ENCODE measurements around the gene ST7L.

DNA sequence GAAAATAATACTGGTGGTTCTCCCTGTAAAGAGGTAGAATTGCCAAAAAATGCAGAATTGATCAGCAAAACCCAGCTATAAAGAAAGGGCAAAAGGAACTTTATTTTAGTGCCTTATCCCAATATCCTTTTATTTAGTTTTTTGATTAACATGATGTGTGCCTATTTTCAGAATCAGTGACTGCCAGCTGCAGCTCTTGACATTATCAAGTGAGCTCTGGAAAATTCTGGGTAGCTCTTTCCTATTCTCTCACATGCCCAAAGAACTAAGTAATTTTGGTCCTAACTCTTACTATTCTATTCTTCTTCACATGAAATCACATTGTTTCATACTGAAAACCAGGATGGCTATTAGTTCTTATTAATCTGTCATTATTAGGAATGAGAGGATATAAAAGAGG lies 88.1 kb downstream of the ST7L start:
- TF ChIP-seq, protein P1, sequence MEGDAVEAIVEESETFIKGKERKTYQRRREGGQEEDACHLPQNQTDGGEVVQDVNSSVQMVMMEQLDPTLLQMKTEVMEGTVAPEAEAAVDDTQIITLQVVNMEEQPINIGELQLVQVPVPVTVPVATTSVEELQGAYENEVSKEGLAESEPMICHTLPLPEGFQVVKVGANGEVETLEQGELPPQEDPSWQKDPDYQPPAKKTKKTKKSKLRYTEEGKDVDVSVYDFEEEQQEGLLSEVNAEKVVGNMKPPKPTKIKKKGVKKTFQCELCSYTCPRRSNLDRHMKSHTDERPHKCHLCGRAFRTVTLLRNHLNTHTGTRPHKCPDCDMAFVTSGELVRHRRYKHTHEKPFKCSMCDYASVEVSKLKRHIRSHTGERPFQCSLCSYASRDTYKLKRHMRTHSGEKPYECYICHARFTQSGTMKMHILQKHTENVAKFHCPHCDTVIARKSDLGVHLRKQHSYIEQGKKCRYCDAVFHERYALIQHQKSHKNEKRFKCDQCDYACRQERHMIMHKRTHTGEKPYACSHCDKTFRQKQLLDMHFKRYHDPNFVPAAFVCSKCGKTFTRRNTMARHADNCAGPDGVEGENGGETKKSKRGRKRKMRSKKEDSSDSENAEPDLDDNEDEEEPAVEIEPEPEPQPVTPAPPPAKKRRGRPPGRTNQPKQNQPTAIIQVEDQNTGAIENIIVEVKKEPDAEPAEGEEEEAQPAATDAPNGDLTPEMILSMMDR (IDR thresholded peaks at IDR 0.05; ENCODE audit: extremely low read depth in 1 of 2, insufficient read depth in 1 of 2, low read depth in 1 of 2, low read length in 2 of 2) = no peak
- no peak for TF ChIP-seq EZH2 (IDR thresholded peaks at IDR 0.05; ENCODE audit: borderline replicate concordance, low read depth, low read length, severe bottlenecking)
- TF ChIP-seq POLR2A (IDR thresholded peaks at IDR 0.05; ENCODE audit: low read depth, low read length) = no peak
- TF ChIP-seq, protein P2, sequence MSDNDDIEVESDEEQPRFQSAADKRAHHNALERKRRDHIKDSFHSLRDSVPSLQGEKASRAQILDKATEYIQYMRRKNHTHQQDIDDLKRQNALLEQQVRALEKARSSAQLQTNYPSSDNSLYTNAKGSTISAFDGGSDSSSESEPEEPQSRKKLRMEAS (IDR thresholded peaks at IDR 0.05; ENCODE audit: insufficient read depth, insufficient read length) = no peak
- no peak for TF ChIP-seq POLR2AphosphoS5 (IDR thresholded peaks at IDR 0.05; ENCODE audit: insufficient read depth, low read depth, low read length)
- TF ChIP-seq MYC (IDR thresholded peaks at IDR 0.05; ENCODE audit: low read depth, low read length) = no peak
- no peak for TF ChIP-seq GATA2 (IDR thresholded peaks at IDR 0.05; ENCODE audit: insufficient read depth, insufficient read length, low read depth, low read length)
- TF ChIP-seq JUN (IDR thresholded peaks at IDR 0.05; ENCODE audit: borderline replicate concordance, insufficient read depth, insufficient read length, low read depth) = no peak
